Effector memory CD4-positive, alpha-beta T cell (primary cell): ENCODE results near the gene ST6GALNAC2.

ENCODE experiments used
- DNase-seq, 3 donors: peaks; one replicate each; pipeline ENCODE4 v3.0.0-alpha.2; 2020
- H3K27ac ChIP-seq: 2 replicates; pipeline ENCODE4 v1.7.0; 2013; ENCODE audit warnings: mild to moderate bottlenecking, low read length, moderate library complexity; ENCODE audit not compliant: insufficient read depth, poor library complexity, severe bottlenecking
- H3K27me3 ChIP-seq: replicated peaks from 2 replicates; pipeline ENCODE4 v1.7.0; 2013; ENCODE audit warnings: mild to moderate bottlenecking, low read length; ENCODE audit not compliant: insufficient read depth, control insufficient read depth, poor library complexity, severe bottlenecking
- H3K36me3 ChIP-seq: 2 replicates; pipeline ENCODE4 v1.7.0; 2013; ENCODE audit warnings: mild to moderate bottlenecking, low read length, moderate library complexity; ENCODE audit not compliant: control insufficient read depth, insufficient read depth
- H3K4me1 ChIP-seq: 2 replicates; pipeline ENCODE4 v1.7.0; 2013; ENCODE audit warnings: low read length, mild to moderate bottlenecking; ENCODE audit not compliant: control insufficient read depth, insufficient read depth, poor library complexity, severe bottlenecking
- H3K4me3 ChIP-seq: 2 replicates; pipeline ENCODE4 v1.7.0; 2013; ENCODE audit warnings: low read length, low read depth, mild to moderate bottlenecking; ENCODE audit not compliant: insufficient read depth, poor library complexity, severe bottlenecking
- H3K9me3 ChIP-seq: 2 replicates; pipeline ENCODE4 v1.7.0; 2013; ENCODE audit warnings: mild to moderate bottlenecking, low read length, moderate library complexity; ENCODE audit not compliant: control insufficient read depth

Gene ST6GALNAC2

GRCh38 chr17:76599694-76600460 lies 14.2 kb upstream of the ST6GALNAC2 start:
- Histone ChIP-seq H3K4me3 (no peak overlapping the region), H3K9me3 (no peaks in the 10 kb centered on the region), H3K4me1 (peaks cover 7% of the 10 kb centered on the region), H3K36me3 (no peaks in the 10 kb centered on the region), H3K27ac (no peak overlapping the region), H3K27me3 (no peaks in the 10 kb centered on the region)
- no peak for DNase-seq

GRCh38 chr17:76598004-76598439 lies 12.4 kb upstream of the ST6GALNAC2 start:
- Histone ChIP-seq H3K4me3 (no peak overlapping the region), H3K4me1 (peaks cover 7% of the 10 kb centered on the region), H3K36me3 (no peaks in the 10 kb centered on the region), H3K27me3 (no peaks in the 10 kb centered on the region), H3K27ac (no peak overlapping the region), H3K9me3 (no peaks in the 10 kb centered on the region)
- DNase-seq: no peak

- Histone ChIP-seq H3K4me3 (no peak overlapping the region), H3K9me3 (no peaks in the 10 kb centered on the region), H3K27me3 (no peaks in the 10 kb centered on the region), H3K36me3 (no peaks in the 10 kb centered on the region), H3K4me1 (peaks cover 7% of the 10 kb centered on the region), H3K27ac (no peak overlapping the region)
- no peak for DNase-seq
Observed at GRCh38 chr17:76597156-76598003, 11.7 kb upstream of the ST6GALNAC2 start.

GRCh38 chr17:76594690-76595089 lies 9.0 kb upstream of the ST6GALNAC2 start:
- no peak overlapping the region for H3K4me3 ChIP-seq
- DNase-seq: no peak
- no peaks in the 10 kb centered on the region for H3K9me3 ChIP-seq
- no peaks in the 10 kb centered on the region for H3K27me3 ChIP-seq
- no peaks in the 10 kb centered on the region for H3K36me3 ChIP-seq
- no peak overlapping the region for H3K27ac ChIP-seq
- no peaks in the 10 kb centered on the region for H3K4me1 ChIP-seq

- no peaks in the 10 kb centered on the region for H3K27me3 ChIP-seq
- no peak overlapping the region for H3K27ac ChIP-seq
- no peak for DNase-seq
- H3K4me1 ChIP-seq: no peaks in the 10 kb centered on the region
- H3K9me3 ChIP-seq: no peaks in the 10 kb centered on the region
- H3K4me3 ChIP-seq: no peak overlapping the region
- no peaks in the 10 kb centered on the region for H3K36me3 ChIP-seq
Observed at GRCh38 chr17:76593959-76594358, 8.3 kb upstream of the ST6GALNAC2 start.

- Histone ChIP-seq H3K27me3 (no peaks in the 10 kb centered on the region), H3K4me3 (no peak overlapping the region), H3K27ac (no peak overlapping the region)
Observed at GRCh38 chr17:76593384-76593826, 7.7 kb upstream of the ST6GALNAC2 start.

GRCh38 chr17:76588182-76588581 lies 2.5 kb upstream of the ST6GALNAC2 start:
- Histone ChIP-seq H3K27ac (no peak overlapping the region), H3K9me3 (no peaks in the 10 kb centered on the region), H3K4me1 (peaks cover 19% of the 10 kb centered on the region), H3K4me3 (no peak overlapping the region), H3K36me3 (no peaks in the 10 kb centered on the region), H3K27me3 (peaks cover 19% of the 10 kb centered on the region)
- DNase-seq: no peak

More at GRCh38 chr17:76593384-76593826, 7.7 kb upstream of the ST6GALNAC2 start:
- no peak for DNase-seq
- Histone ChIP-seq H3K9me3 (no peaks in the 10 kb centered on the region), H3K36me3 (no peaks in the 10 kb centered on the region), H3K4me1 (no peaks in the 10 kb centered on the region)

GRCh38 chr17:76586741-76587487 lies 1.3 kb upstream of the ST6GALNAC2 start:
- Histone ChIP-seq H3K27ac (no peak overlapping the region), H3K4me1 (peaks cover 19% of the 10 kb centered on the region), H3K9me3 (no peaks in the 10 kb centered on the region), H3K4me3 (no peak overlapping the region), H3K27me3 (peaks cover 19% of the 10 kb centered on the region), H3K36me3 (no peaks in the 10 kb centered on the region)
- DNase-seq: no peak

- Histone ChIP-seq H3K27ac (no peak overlapping the region), H3K27me3 (peaks cover 19% of the 10 kb centered on the region), H3K4me1 (peaks cover 19% of the 10 kb centered on the region), H3K4me3 (peak overlapping the region; percentile 72), H3K36me3 (no peaks in the 10 kb centered on the region), H3K9me3 (no peaks in the 10 kb centered on the region)
- no peak for DNase-seq
Observed at GRCh38 chr17:76585033-76585648, 519 bp downstream of the ST6GALNAC2 start.
